Lung (tissue), 12 donors: ENCODE measurements around the gene LCA5. TPM values are rescaled to one million over a fixed set of nuclear protein-coding genes. Genes with fewer than 3 reads are reported as not detected.
A peak's percentile ranks its signal among the peaks of the same experiment; 100 is the strongest.

ENCODE experiments used
- ATAC-seq: fragments of 200-7000 bp; cut with Tn5 transposase; one replicate; pipeline ENCODE4 v1.9.1; 2020; ENCODE audit warnings: moderate number of reproducible peaks; ENCODE audit not compliant: insufficient read depth, low FRiP score
- DNase-seq, 3 donors: peaks; one replicate each; pipeline ENCODE4 v3.0.0-alpha.2; 2013 to 2017
- H3K27ac ChIP-seq, 2 donors: one replicate each; pipeline ENCODE4 v1.5.1; 2013; ENCODE audit warnings: mild to moderate bottlenecking in 2 of 2, moderate library complexity in 2 of 2, control low read depth in 1 of 2, inconsistent platforms in 1 of 2, low read depth in 1 of 2, low read length in 1 of 2
- H3K27me3 ChIP-seq, 3 donors: one replicate each; pipeline ENCODE4 v1.5.1; 2013; ENCODE audit warnings: low read length in 2 of 3; ENCODE audit not compliant: control insufficient read depth in 3 of 3, insufficient read depth in 3 of 3
- H3K36me3 ChIP-seq, 4 donors: one replicate each; pipeline ENCODE4 v1.5.1; 2013; ENCODE audit warnings: low read length in 4 of 4, mild to moderate bottlenecking in 1 of 4, moderate library complexity in 1 of 4; ENCODE audit not compliant: control insufficient read depth in 4 of 4, insufficient read depth in 4 of 4
- H3K4me1 ChIP-seq, 5 donors: one replicate each; pipeline ENCODE4 v1.5.1; 2013; ENCODE audit warnings: low read length in 5 of 5, mild to moderate bottlenecking in 2 of 5, moderate library complexity in 1 of 5; ENCODE audit not compliant: control insufficient read depth in 5 of 5, insufficient read depth in 5 of 5
- H3K4me3 ChIP-seq: one replicate; pipeline ENCODE4 v1.5.1; 2013; ENCODE audit warnings: mild to moderate bottlenecking, control low read depth, moderate library complexity
- H3K9ac ChIP-seq, 2 donors: one replicate each; pipeline ENCODE4 v1.5.1; 2013; ENCODE audit warnings: low read length in 2 of 2, control low read depth in 1 of 2; ENCODE audit not compliant: insufficient read depth in 1 of 2
- H3K9me3 ChIP-seq, 4 donors: one replicate each; pipeline ENCODE4 v1.5.1; 2013; ENCODE audit warnings: low read length in 3 of 4, mild to moderate bottlenecking in 1 of 4, moderate library complexity in 1 of 4; ENCODE audit not compliant: control insufficient read depth in 4 of 4, insufficient read depth in 3 of 4
- CTCF ChIP-seq: IDR thresholded peaks from 2 replicates; pipeline ENCODE4 v1.5.1; 2012; ENCODE audit warnings: mild to moderate bottlenecking; ENCODE audit errors: control extremely low read depth, extremely low read depth
- WGBS, 2 donors: extraction: QIAGEN DNeasy Blood & Tissue Kit; methylation state at CpG; one replicate each; pipeline ENCODE4 v1.1.7; 2013; 5-methylcytosine and 5-hydroxymethylcytosine counted together
- polyA plus RNA-seq, 2 donors: library from polyadenylated mRNA; stranded (reverse); fragments of 200-250 nt; gene quantifications; one replicate each; pipeline ENCODE4 v1.2.1, GENCODE V29; 2013
- total RNA-seq, 2 donors: library from RNA; depleted of rRNA in 1 of 2; stranded (reverse); fragments of >200 nt in 1 of 2; gene quantifications; one replicate each; pipeline ENCODE4 v1.2.1, GENCODE V29; 2014 to 2021
- donor health status: control.
- donor health status: control.
- donor health status: Bipolar disorder and iron deficiency.
- donor health status: healthy.
- donor health status: DM: yes; HTN: yes; CAD: no.

The LCA5 gene
- total and polyA plus RNA-seq, 4 donors, result 1.6 to 27.3 (median 5.0) TPM

- no peak overlapping the region for H3K9ac ChIP-seq
- no peak for DNase-seq
- WGBS, 2 donors, result 91 to 97% methylated on average over 2 of the region's 2 CpGs
- H3K4me3 ChIP-seq, result no peak overlapping the region
- peaks cover 0 to 2% (median 0%) of the 10 kb centered on the region in 4 donors for H3K36me3 ChIP-seq
- no peaks in the 10 kb centered on the region for H3K9me3 ChIP-seq
- peaks cover 0 to 8% (median 0%) of the 10 kb centered on the region in 5 donors for H3K4me1 ChIP-seq
- no peaks in the 10 kb centered on the region for H3K27me3 ChIP-seq
- no peak overlapping the region for H3K27ac ChIP-seq
- no peak for TF ChIP-seq CTCF
- ATAC-seq, result no peak
Measured at GRCh38 chr6:79559706-79560105, 22.5 kb upstream of the LCA5 start.

- WGBS, 2 donors, result 89 to 92% methylated on average over 2 of the region's 2 CpGs
Measured at GRCh38 chr6:79557673-79558467, 20.6 kb upstream of the LCA5 start.

DNA sequence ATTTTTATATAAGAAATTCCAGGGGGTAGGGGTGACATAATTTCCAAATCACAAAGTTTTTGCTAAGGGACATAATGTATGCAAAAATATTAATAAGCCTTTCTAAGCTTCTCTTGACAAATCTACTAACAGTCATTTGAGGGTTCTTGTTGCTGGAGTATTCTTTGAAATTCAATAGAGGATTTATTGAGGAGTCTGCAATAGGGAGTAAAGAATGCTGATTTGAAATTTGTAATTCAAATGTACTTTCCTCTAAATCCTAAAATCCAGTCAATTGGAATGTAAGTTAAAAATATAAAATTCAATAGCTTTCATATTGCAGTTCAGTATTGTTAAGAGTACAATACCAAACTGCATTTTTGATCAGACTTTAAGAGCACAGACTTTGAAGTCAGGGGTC is 17.1 kb upstream of the LCA5 start:
- TF ChIP-seq CTCF, result no peak
- H3K9ac ChIP-seq, result no peak overlapping the region
- H3K4me3 ChIP-seq, result no peak overlapping the region
- ATAC-seq, result no peak
- DNase-seq, result no peak
- peaks cover 0 to 8% (median 0%) of the 10 kb centered on the region in 5 donors for H3K4me1 ChIP-seq
- H3K27me3 ChIP-seq, result no peaks in the 10 kb centered on the region
- H3K9me3 ChIP-seq, result no peaks in the 10 kb centered on the region
- H3K27ac ChIP-seq, result no peak overlapping the region
- peaks cover 0 to 6% (median 1%) of the 10 kb centered on the region in 4 donors for H3K36me3 ChIP-seq

More at GRCh38 chr6:79557673-79558467, 20.6 kb upstream of the LCA5 start:
- Histone ChIP-seq H3K4me1 (peaks cover 0 to 8% (median 0%) of the 10 kb centered on the region in 5 donors), H3K9ac (no peak overlapping the region), H3K27ac (no peak overlapping the region), H3K27me3 (no peaks in the 10 kb centered on the region), H3K36me3 (peaks cover 0 to 5% (median 0%) of the 10 kb centered on the region in 4 donors), H3K4me3 (no peak overlapping the region), H3K9me3 (no peaks in the 10 kb centered on the region)
- DNase-seq, result peak; percentile 24 to 81 (median 72)
- ATAC-seq, result no peak
- TF ChIP-seq CTCF, result no peak
